GM12891 (cell line): ENCODE measurements around the gene SRL.

Source experiments
- POLR2A ChIP-seq: IDR thresholded peaks from 2 replicates; pipeline ENCODE4 v1.6.1; 2011; ENCODE audit warnings: low read depth, low read length, control low read depth
- POLR2AphosphoS5 ChIP-seq: IDR thresholded peaks from 2 replicates; pipeline ENCODE4 v1.6.1; 2011; ENCODE audit warnings: low read depth, low read length, control low read depth
- POU2F2 ChIP-seq: IDR thresholded peaks from 2 replicates; pipeline ENCODE4 v1.6.1; 2011; ENCODE audit warnings: low read depth, mild to moderate bottlenecking, control low read depth, low read length, moderate library complexity

DNA sequence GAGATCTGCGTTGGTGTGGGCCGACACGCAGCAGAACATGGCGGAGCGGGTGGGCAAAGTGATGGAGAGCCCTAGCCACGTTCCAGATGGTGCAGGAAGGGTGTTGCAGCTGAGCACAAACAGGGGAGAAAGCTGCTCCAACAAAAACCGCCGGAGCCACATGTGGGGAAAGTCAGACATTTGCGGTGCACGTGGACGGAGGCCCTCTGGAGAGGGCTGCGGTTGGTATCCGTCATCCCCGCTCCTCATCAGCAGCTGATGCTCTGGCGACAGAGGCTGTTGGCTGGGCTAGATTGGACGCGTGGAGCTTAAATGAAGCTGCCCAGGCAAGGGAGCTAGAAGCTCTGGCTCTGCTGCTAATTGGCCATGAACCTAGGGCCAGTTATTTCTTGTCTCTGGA lies 82.2 kb downstream of the SRL start:
- TF ChIP-seq POLR2AphosphoS5 (no peak), POLR2A (no peak), POU2F2 (no peak)
